ENCODE data around the gene COL23A1.

The COL23A1 gene

DNA sequence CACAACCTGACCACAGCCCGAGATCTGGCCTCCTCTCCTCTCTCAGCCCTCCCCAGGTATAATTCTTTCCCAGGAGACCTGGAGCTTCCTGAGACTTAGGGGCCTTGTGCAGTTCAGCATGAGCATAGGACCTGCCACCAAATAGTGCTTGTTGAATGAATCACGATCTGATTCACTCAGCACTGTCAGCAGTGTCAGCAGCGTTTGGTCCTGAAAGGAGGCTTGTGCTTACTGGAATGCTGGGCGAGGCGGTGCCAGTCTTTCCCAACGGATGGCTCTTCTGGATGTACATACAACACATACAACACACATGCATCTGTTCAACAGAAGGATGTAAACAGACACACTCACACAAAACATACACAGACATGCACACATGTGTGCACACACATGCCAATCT lies 173.3 kb downstream of the COL23A1 start:
- H3K36me3 Mint-ChIP-seq (ENCODE audit: low read depth), result no peaks in the 10 kb centered on the region
- H3K4me1 Mint-ChIP-seq (ENCODE audit: low read depth), result no peaks in the 10 kb centered on the region
- peaks cover 9% of the 10 kb centered on the region for H3K27me3 Mint-ChIP-seq (ENCODE audit: low read depth)

DNA sequence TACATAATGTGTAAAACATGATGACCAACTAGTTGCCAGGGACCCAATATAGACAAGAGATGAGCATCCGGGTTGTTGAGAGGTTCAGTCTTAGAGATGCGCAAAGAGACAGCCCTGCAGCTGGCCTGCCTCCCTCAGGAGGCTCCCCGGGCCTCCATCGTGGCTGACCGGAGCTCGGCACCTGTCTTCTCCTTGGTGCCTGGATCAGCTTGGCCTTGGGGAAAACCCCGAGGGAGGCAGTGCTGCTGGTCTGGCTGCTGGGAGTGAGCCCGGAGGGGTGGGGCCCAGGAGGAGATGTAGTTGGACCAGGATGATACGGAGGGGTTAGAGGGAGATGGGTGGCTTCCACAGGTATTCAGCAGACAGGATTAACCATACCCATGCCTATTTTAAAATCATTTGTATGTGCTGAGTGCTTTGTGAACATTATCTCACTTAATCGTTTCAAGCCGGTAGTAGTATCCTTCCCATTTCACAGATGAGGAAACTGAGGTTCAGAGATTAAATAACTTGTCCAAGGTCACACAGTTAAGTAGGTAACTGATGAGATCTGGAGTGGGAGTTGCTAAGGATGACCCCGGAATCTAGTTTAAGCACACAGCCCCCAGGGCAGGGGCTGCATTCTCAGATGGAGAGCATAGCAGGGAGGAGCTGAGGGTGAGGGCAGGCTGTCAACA lies 173.8 kb downstream of the COL23A1 start:
- Mint-ChIP-seq H3K9me3 (no peaks in the 10 kb centered on the region), H3K4me1 (ENCODE audit: low read depth) (no peaks in the 10 kb centered on the region), H3K27ac (no peak overlapping the region), H3K36me3 (ENCODE audit: low read depth) (no peaks in the 10 kb centered on the region), H3K4me3 (no peak overlapping the region), H3K27me3 (ENCODE audit: low read depth) (peaks cover 15% of the 10 kb centered on the region)

More for the DNA sequence above, 173.3 kb downstream of the COL23A1 start:
- H3K9me3 Mint-ChIP-seq, result no peaks in the 10 kb centered on the region
- H3K4me3 Mint-ChIP-seq, result no peak overlapping the region
- no peak overlapping the region for H3K27ac Mint-ChIP-seq

DNA sequence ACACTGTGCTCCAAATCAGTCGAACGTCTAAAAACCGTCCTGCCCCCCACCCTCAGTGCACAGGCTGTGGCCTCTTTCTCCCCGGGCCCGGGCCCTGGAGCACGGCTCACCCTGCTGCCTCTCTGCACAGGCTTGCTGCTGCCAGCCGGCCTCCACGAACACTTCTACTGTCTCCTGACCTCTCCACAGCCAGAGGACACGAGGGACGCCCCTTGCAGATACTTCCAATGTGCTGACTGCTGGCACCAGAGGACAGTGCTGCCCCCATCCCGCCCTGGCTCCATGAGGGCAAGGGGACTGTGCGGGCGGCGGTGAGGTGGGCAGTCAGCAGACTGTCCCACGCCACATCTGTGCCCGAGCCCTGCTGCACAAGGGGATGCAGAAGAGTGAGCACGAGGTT lies 174.8 kb downstream of the COL23A1 start:
- no peaks in the 10 kb centered on the region for H3K36me3 Mint-ChIP-seq (ENCODE audit: low read depth)
- H3K9me3 Mint-ChIP-seq, result no peaks in the 10 kb centered on the region
- H3K4me1 Mint-ChIP-seq (ENCODE audit: low read depth), result no peaks in the 10 kb centered on the region
- no peak overlapping the region for H3K4me3 Mint-ChIP-seq
- no peak overlapping the region for H3K27ac Mint-ChIP-seq
- peaks cover 21% of the 10 kb centered on the region for H3K27me3 Mint-ChIP-seq (ENCODE audit: low read depth)

DNA sequence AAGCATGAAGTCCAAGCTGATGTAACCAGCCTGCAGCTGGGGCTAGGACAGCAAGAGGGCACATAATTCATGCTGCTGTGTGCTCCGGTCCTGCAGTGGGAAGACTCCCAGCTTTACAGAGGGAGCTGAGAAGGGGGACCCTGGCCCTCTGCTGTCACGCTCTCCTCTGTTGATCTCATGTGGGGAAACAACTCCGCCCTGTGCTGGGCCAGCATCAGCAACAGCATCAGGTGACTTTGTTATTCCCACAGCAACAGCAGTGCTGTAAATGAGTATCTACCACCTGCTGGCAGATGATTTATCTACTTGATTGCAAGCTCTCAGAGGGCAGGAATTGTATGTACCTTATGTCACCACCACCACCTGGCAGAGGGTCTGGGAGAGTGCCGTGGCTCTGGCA lies 176.2 kb downstream of the COL23A1 start:
- Mint-ChIP-seq H3K36me3 (ENCODE audit: low read depth) (no peaks in the 10 kb centered on the region), H3K4me3 (no peak overlapping the region), H3K4me1 (ENCODE audit: low read depth) (no peaks in the 10 kb centered on the region), H3K27me3 (ENCODE audit: low read depth) (peaks cover 21% of the 10 kb centered on the region), H3K27ac (no peak overlapping the region), H3K9me3 (no peaks in the 10 kb centered on the region)

DNA sequence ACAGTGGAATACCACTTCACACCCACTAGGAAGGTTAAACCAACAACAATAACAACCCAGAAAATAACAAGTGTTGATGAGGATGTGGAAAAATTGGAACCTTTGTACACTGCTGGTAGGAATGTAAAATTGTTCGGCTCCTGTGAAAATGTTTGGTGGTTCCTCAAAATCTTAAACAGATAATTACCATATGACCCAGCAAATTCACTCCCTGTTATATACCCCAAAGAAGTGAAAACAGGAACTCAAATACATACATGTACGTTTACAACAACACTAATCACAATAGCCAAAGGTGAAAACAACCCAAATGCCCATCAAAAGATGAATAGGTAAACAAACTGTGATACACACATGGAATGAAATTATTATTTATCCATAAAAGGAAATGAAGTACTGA lies 179.1 kb downstream of the COL23A1 start:
- H3K27ac Mint-ChIP-seq, result no peak overlapping the region
- H3K36me3 Mint-ChIP-seq (ENCODE audit: low read depth), result no peaks in the 10 kb centered on the region
- no peak overlapping the region for H3K4me3 Mint-ChIP-seq
- peaks cover 6% of the 10 kb centered on the region for H3K9me3 Mint-ChIP-seq
- H3K27me3 Mint-ChIP-seq (ENCODE audit: low read depth), result peaks cover 26% of the 10 kb centered on the region
- no peaks in the 10 kb centered on the region for H3K4me1 Mint-ChIP-seq (ENCODE audit: low read depth)

DNA sequence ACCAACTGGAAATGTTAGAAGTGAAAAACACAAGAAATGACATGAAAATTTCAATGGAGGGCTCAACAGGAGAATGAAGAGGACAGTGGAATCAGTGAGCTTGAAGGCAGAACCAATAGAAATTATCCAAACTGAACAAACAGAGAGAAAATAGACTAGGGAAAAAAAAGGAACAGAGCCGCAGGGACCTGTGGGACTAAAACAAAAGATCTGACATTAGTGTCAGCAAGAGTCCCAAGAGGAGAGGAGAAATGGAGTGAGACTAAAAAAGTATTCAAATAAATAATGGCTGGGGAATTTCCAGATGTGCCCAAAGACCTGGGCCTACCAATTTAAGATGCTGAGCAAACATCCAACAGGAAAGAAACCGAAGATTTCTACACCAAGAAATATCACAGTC lies 182.5 kb downstream of the COL23A1 start:
- Mint-ChIP-seq H3K4me1 (ENCODE audit: low read depth) (no peaks in the 10 kb centered on the region), H3K9me3 (peaks cover 10% of the 10 kb centered on the region), H3K4me3 (no peak overlapping the region), H3K27ac (no peak overlapping the region), H3K36me3 (ENCODE audit: low read depth) (no peaks in the 10 kb centered on the region), H3K27me3 (ENCODE audit: low read depth) (peaks cover 19% of the 10 kb centered on the region)

DNA sequence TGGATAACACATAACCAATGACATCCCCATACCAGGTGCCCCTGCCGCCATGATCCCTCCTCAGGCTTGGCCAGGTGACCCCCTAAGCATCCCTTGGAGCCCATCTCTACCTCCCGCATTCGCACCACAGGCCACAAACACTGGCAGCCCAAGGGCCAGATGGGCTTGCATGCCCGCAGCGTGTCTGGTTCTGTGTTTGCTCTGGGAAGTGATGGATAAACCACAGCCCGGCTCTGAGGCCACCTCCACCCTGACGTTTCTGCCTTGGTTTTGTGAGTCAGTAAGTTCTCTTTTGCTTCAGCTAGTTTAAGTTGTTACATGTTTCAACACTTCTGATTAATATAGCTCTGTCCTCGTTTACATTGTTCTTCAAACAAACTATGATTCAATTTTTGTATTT lies 185.2 kb downstream of the COL23A1 start:
- H3K9me3 Mint-ChIP-seq, result peaks cover 14% of the 10 kb centered on the region
- peaks cover 5% of the 10 kb centered on the region for H3K27me3 Mint-ChIP-seq (ENCODE audit: low read depth)
- no peak overlapping the region for H3K27ac Mint-ChIP-seq
- H3K4me1 Mint-ChIP-seq (ENCODE audit: low read depth), result no peaks in the 10 kb centered on the region
- H3K4me3 Mint-ChIP-seq, result no peak overlapping the region
- H3K36me3 Mint-ChIP-seq (ENCODE audit: low read depth), result no peaks in the 10 kb centered on the region

DNA sequence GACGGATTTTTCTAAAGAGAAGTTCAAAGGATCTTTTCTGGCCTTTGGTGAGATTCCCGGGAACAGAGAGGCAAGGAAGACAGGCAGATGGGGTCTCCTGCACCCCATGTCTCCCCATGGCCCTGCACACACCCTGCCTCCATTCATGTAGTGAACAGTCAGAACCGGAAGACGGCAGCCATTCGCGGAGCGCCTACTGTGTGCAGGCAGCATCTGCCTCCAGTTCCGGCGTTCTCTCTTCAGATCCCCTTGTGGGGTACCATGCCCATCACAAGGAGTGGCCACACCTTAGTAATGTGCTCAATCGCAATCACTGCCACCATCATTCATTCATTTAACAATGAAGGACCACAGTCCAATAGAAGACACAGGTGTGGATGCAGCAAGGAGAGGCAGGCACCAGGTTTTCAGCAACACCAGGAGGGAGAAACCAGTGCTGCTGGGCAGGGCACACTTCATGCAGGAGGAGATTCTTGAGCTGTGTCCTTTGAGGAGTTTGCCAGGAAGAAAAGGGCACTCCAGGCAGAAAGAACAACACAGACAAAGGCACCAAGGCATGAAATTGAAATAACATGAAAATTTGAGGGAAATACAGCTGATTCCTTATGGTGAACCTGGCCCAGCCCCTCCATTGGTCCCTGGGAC lies 186.1 kb downstream of the COL23A1 start:
- Mint-ChIP-seq H3K9me3 (peaks cover 14% of the 10 kb centered on the region), H3K27me3 (ENCODE audit: low read depth) (peaks cover 5% of the 10 kb centered on the region), H3K4me3 (no peak overlapping the region), H3K36me3 (ENCODE audit: low read depth) (no peaks in the 10 kb centered on the region), H3K27ac (no peak overlapping the region), H3K4me1 (ENCODE audit: low read depth) (no peaks in the 10 kb centered on the region)

DNA sequence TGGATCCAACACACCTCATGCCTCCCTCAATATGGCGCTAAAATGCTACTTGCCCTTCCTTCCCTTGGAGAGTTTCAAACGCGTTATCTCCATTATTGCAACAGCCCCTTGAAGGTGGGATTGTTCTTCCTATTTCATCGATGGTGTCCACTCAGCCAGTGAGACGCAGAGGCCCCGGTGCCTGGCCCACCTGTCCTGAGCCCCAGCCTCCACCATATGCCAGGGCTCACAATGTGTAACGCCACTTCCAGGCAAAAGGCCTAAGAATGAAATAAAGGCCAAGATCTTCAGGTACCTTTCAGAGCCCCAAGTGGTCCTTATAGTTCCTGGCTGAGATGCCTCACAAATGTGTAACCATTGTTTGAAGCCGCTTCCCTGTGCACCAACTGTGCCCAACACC lies 186.8 kb downstream of the COL23A1 start:
- peaks cover 5% of the 10 kb centered on the region for H3K27me3 Mint-ChIP-seq (ENCODE audit: low read depth)
- peaks cover 14% of the 10 kb centered on the region for H3K9me3 Mint-ChIP-seq
- no peak overlapping the region for H3K27ac Mint-ChIP-seq
- no peaks in the 10 kb centered on the region for H3K36me3 Mint-ChIP-seq (ENCODE audit: low read depth)
- no peaks in the 10 kb centered on the region for H3K4me1 Mint-ChIP-seq (ENCODE audit: low read depth)
- no peak overlapping the region for H3K4me3 Mint-ChIP-seq

DNA sequence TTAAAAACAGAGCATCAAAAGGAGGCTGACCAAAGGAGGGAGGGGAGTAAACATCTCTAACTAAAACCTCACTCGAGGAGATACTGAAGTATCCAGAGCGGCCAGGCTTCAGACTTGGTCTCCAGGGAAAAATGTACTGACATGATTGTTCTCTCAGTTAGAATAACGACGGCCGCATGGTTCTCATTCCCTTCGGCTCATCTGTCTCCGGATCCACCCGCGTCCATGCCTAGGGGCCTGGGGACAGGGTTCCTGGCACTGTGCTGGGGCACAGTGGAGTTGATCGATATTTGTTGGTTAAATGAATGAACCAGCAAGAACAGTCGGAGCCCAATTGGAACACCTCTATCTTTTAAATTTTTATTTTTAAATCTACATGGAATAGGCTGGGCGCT lies 190.5 kb downstream of the COL23A1 start:
- Mint-ChIP-seq H3K4me1 (ENCODE audit: low read depth) (no peaks in the 10 kb centered on the region), H3K27me3 (ENCODE audit: low read depth) (no peaks in the 10 kb centered on the region), H3K36me3 (ENCODE audit: low read depth) (no peaks in the 10 kb centered on the region), H3K27ac (no peak overlapping the region), H3K4me3 (no peak overlapping the region), H3K9me3 (peaks cover 3% of the 10 kb centered on the region)

DNA sequence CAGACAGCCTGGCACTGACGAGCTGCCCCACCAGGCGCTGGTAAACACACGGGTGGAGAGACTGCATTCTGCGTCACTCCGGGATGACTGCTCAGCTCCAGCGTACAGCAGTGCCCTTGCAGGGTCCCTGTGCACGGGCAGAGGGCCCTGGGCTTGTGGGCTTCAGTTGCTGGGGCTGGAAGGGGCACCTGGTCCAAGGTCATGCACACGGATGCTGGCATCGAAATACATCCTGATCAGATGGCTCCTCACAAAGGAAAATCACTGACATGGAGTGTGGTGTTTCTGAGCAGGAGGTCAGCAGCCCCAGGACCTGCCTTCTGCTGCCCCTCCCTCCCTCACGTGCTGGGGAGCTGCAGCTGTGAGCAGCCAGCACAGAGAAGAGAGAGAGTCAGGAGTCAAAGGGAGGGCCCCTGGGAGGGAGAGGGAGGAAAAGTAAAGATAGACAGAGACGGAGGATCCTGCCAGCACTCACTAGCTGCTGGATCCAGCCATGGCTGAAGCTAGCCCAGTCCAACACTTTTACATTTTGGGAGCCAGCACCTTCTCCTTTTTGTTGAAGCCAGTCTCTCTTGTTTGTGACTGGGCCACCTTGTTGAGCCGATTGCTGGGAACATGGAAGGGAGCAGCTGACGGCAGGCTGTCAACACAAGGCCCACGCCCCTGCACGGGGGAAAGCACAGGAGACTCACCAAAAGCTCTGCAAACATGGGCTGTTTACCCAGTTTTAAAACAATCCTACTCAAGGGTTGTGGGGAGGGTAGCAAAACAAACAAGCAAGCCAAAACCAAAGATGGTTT lies 191.1 kb downstream of the COL23A1 start:
- no peaks in the 10 kb centered on the region for H3K27me3 Mint-ChIP-seq (ENCODE audit: low read depth)
- H3K9me3 Mint-ChIP-seq, result peaks cover 3% of the 10 kb centered on the region
- H3K4me3 Mint-ChIP-seq, result no peak overlapping the region
- H3K27ac Mint-ChIP-seq, result no peak overlapping the region
- no peaks in the 10 kb centered on the region for H3K4me1 Mint-ChIP-seq (ENCODE audit: low read depth)
- H3K36me3 Mint-ChIP-seq (ENCODE audit: low read depth), result no peaks in the 10 kb centered on the region

DNA sequence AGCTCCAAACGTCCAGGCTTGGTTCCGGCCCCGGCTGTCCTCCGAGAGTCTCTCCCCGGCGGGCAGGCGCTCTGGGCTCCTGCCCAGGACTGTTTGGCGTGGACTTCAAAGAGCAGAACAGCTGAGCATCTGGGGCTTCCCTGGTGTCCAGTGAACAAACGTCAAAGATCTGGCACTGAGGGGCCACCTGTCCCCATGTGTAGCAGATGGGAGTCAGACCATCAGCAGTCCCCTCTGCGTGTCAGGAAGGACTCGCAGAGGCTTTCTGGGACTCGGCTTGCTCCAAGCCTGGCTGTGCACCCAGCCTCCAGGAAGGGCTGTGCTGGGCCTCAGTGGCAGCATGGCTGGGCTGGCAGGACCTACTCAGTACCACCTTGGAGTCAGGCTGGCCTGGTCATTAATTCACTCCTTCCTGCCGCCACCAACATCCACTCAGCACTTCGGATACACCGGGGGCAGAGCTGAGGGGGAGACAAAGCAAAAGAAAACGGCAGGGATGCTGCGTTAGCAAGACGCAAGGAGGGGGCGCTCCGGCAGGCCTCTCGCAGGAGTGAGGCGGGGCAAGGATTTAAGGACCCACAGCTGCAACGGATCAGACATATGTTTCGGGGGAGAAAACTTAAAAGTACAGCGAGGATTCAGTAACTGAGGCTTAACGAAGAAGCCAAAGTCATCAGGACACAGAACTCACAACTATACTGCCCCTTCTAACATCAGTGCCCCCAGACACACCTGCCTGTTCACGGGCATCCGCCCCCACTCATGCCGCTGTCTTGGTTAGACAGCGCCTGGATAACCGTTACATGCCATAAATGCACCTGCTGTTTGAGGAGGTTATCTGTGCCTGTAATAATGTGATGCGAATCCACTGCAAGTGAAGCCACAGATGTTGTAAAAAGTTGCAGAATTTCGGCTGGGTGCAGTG lies 193.1 kb downstream of the COL23A1 start:
- no peaks in the 10 kb centered on the region for H3K27me3 Mint-ChIP-seq (ENCODE audit: low read depth)
- H3K4me1 Mint-ChIP-seq (ENCODE audit: low read depth), result no peaks in the 10 kb centered on the region

DNA sequence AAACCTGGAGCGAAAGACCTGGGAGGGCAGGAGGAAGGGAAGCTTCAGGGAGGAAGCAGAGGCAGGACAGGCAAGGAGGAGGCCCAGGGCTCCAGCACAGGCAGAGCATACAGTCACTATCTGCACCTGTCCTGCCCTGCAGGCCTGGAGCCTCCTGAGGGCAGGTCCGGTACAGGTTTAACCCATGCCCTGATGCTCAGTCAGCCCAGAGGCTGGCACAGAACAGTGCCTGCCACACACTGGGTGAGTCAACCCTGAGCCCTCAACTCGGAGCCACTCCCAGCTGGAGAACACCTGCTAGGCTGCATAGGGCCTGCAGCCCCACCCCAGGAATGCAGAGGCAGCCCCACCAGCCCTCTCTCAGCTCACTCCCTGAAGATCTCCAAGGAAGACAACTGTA lies 196.1 kb downstream of the COL23A1 start:
- no peaks in the 10 kb centered on the region for H3K4me1 Mint-ChIP-seq (ENCODE audit: low read depth)
- H3K36me3 Mint-ChIP-seq (ENCODE audit: low read depth), result no peaks in the 10 kb centered on the region
- no peak overlapping the region for H3K27ac Mint-ChIP-seq
- H3K9me3 Mint-ChIP-seq, result no peaks in the 10 kb centered on the region
- no peaks in the 10 kb centered on the region for H3K27me3 Mint-ChIP-seq (ENCODE audit: low read depth)
- H3K4me3 Mint-ChIP-seq, result no peak overlapping the region

More for the DNA sequence above, 193.1 kb downstream of the COL23A1 start:
- Mint-ChIP-seq H3K36me3 (ENCODE audit: low read depth) (no peaks in the 10 kb centered on the region), H3K4me3 (no peak overlapping the region), H3K27ac (no peak overlapping the region), H3K9me3 (peaks cover 3% of the 10 kb centered on the region)

DNA sequence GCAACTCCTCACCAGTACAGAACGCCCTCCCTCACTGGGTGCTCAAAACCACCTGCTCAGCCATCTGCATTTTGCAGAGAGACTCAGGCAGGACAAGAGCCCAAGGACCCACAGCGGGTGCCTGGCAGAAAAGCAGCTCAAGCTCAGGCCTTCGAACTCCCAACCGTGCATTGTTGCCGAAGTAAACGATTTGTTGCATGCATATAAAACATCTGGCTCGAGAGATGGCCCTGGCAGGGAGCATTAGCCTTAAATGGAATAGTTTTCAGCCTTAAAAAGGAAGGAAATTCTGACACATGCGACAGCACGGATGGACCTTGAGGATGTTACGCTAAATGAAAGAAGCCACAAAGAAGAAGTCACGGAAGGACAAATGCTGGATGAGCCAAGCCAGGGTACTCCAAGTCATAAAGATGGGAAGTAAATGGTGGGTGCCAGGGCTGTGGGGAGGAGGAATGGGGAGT lies 197.2 kb downstream of the COL23A1 start:
- Mint-ChIP-seq H3K27ac (no peak overlapping the region), H3K4me3 (no peak overlapping the region)

More for the DNA sequence above, 197.2 kb downstream of the COL23A1 start:
- H3K36me3 Mint-ChIP-seq (ENCODE audit: low read depth), result no peaks in the 10 kb centered on the region
- no peaks in the 10 kb centered on the region for H3K9me3 Mint-ChIP-seq
- H3K27me3 Mint-ChIP-seq (ENCODE audit: low read depth), result no peaks in the 10 kb centered on the region
- H3K4me1 Mint-ChIP-seq (ENCODE audit: low read depth), result no peaks in the 10 kb centered on the region
